Liver (tissue), 9 donors: Measurements from ENCODE around the gene DSCAM. TPM values are rescaled to one million over a fixed set of nuclear protein-coding genes. Genes with fewer than 3 reads are reported as not detected.

Source experiments
- DNase-seq: peaks from one replicate; pipeline ENCODE4 v3.0.0-alpha.2; 2017; ENCODE audit warnings: low spot score
- H3K27ac ChIP-seq, 2 donors: one replicate each; pipeline ENCODE4 v1.7.0; 2013; ENCODE audit warnings: inconsistent platforms in 2 of 2, low read length in 2 of 2, control low read depth in 1 of 2, low read depth in 1 of 2, mild to moderate bottlenecking in 1 of 2
- H3K27me3 ChIP-seq, 4 donors: one replicate each; pipeline versions ENCODE4 v1.6.1 to v1.7.0; 2013; ENCODE audit warnings: low read length in 3 of 4, inconsistent platforms in 1 of 4, mild to moderate bottlenecking in 1 of 4, moderate library complexity in 1 of 4; ENCODE audit not compliant: control insufficient read depth in 4 of 4, insufficient read depth in 4 of 4
- H3K36me3 ChIP-seq, 4 donors: one replicate each; pipeline versions ENCODE4 v1.6.1 to v1.7.0; 2013; ENCODE audit warnings: low read length in 3 of 4, mild to moderate bottlenecking in 3 of 4, low read depth in 1 of 4, moderate library complexity in 1 of 4; ENCODE audit not compliant: control insufficient read depth in 4 of 4, insufficient read depth in 3 of 4
- H3K4me1 ChIP-seq, 4 donors: one replicate each; pipeline versions ENCODE4 v1.6.1 to v1.7.0; 2013; ENCODE audit warnings: low read length in 3 of 4, mild to moderate bottlenecking in 3 of 4, moderate library complexity in 1 of 4; ENCODE audit not compliant: control insufficient read depth in 4 of 4, insufficient read depth in 4 of 4
- H3K4me3 ChIP-seq, 3 donors: one replicate each; pipeline versions ENCODE4 v1.6.1 to v1.7.0; 2013; ENCODE audit warnings: low read length in 3 of 3, control low read depth in 1 of 3, low read depth in 1 of 3, mild to moderate bottlenecking in 1 of 3
- H3K9ac ChIP-seq, 2 donors: one replicate each; pipeline ENCODE4 v1.7.0; 2013; ENCODE audit warnings: low read length in 2 of 2, mild to moderate bottlenecking in 2 of 2, moderate library complexity in 2 of 2, control low read depth in 1 of 2, low read depth in 1 of 2
- H3K9me3 ChIP-seq, 4 donors: one replicate each; pipeline versions ENCODE4 v1.6.1 to v1.7.0; 2013; ENCODE audit warnings: low read length in 3 of 4; ENCODE audit not compliant: control insufficient read depth in 4 of 4
- EGR1 ChIP-seq, 2 donors: IDR thresholded peaks; 2 replicates each; pipeline ENCODE4 v1.6.1; 2016 to 2018; ENCODE audit warnings: antibody characterized with exemption in 2 of 2, low read depth in 2 of 2
- JUND ChIP-seq, 2 donors: IDR thresholded peaks; 2 replicates each; pipeline ENCODE4 v1.6.1; 2016; ENCODE audit warnings: antibody characterized with exemption in 2 of 2
- TAF1 ChIP-seq: conservative IDR thresholded peaks from 2 replicates; pipeline ENCODE4 v1.6.1; 2016; ENCODE audit warnings: antibody characterized with exemption, mild to moderate bottlenecking
- YY1 ChIP-seq: IDR thresholded peaks from 2 replicates; pipeline ENCODE4 v1.6.1; 2016; ENCODE audit warnings: antibody characterized with exemption, mild to moderate bottlenecking
- WGBS: extraction: QIAGEN DNeasy Blood & Tissue Kit; methylation state at CpG from one replicate; pipeline ENCODE4 v1.1.7; 2013; 5-methylcytosine and 5-hydroxymethylcytosine counted together
- polyA plus RNA-seq, 2 donors: library from polyadenylated mRNA; stranded (reverse) in 1 of 2; unstranded in 1 of 2; fragments of 200-250 nt in 1 of 2; fragments of >200 nt in 1 of 2; fragmentation: Nextera tagmentation in 1 of 2; extraction: Ambion mirVana in 1 of 2; gene quantifications; one replicate each; pipeline versions ENCODE4 v1.2.1 to v1.2.3, GENCODE V29; 2013 to 2015
- total RNA-seq, 2 donors: library from RNA; depleted of rRNA; stranded (reverse); fragments of >200 nt; gene quantifications; one replicate each; pipeline ENCODE4 v1.2.3, GENCODE V29; 2014
- TF ChIP-seq, protein P1 (sequence below): IDR thresholded peaks from 2 replicates; pipeline ENCODE4 v1.6.1; 2016; ENCODE audit warnings: antibody characterized with exemption
- TF ChIP-seq, protein P2 (sequence below): IDR thresholded peaks from 2 replicates; pipeline ENCODE4 v1.6.1; 2016; ENCODE audit warnings: antibody characterized with exemption
- donor health status: healthy.
- donor health status: healthy.
- donor health status: healthy.
- donor health status: healthy.
- donor health status: healthy.

The DSCAM gene
- total and polyA plus RNA-seq, 4 donors, result 0.02 to 0.23 (median 0.10) TPM

DNA sequence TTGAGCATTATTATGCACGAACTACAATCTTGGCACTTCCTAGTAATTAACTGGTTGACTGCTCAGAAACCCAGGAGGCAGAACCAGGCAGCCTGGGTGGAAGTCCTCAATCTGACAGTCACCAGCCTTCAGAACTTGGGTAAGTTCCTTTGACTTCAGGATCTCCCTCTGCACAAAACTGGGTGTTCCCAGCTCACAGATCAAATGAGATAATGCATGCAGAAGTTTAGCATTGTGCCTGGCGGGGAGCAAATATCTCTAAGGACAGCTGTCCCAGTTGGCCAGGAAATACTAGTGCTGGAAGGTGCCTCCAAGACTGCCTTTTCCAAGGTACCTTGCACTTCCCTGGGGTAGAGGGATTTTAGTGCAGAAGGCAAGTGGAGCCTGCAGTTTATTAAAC lies 684.9 kb downstream of the DSCAM start:
- TF ChIP-seq, protein P1, sequence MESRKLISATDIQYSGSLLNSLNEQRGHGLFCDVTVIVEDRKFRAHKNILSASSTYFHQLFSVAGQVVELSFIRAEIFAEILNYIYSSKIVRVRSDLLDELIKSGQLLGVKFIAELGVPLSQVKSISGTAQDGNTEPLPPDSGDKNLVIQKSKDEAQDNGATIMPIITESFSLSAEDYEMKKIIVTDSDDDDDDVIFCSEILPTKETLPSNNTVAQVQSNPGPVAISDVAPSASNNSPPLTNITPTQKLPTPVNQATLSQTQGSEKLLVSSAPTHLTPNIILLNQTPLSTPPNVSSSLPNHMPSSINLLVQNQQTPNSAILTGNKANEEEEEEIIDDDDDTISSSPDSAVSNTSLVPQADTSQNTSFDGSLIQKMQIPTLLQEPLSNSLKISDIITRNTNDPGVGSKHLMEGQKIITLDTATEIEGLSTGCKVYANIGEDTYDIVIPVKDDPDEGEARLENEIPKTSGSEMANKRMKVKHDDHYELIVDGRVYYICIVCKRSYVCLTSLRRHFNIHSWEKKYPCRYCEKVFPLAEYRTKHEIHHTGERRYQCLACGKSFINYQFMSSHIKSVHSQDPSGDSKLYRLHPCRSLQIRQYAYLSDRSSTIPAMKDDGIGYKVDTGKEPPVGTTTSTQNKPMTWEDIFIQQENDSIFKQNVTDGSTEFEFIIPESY, result no peak
- TF ChIP-seq EGR1 (IDR thresholded peaks at IDR 0.05; ENCODE audit: low read depth in 2 of 2) (no peak), JUND (IDR thresholded peaks at IDR 0.05) (no peak)
- TF ChIP-seq, protein P2, sequence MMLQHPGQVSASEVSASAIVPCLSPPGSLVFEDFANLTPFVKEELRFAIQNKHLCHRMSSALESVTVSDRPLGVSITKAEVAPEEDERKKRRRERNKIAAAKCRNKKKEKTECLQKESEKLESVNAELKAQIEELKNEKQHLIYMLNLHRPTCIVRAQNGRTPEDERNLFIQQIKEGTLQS, result no peak
- Histone ChIP-seq H3K4me1 (no peaks in the 10 kb centered on the region), H3K9me3 (no peaks in the 10 kb centered on the region), H3K27me3 (peaks cover 0 to 4% (median 0%) of the 10 kb centered on the region in 4 donors), H3K27ac (no peak overlapping the region), H3K4me3 (no peak overlapping the region), H3K9ac (no peak overlapping the region), H3K36me3 (no peaks in the 10 kb centered on the region)
- WGBS, result 45% methylated on average over 2 of the region's 2 CpGs
- DNase-seq, result no peak

DNA sequence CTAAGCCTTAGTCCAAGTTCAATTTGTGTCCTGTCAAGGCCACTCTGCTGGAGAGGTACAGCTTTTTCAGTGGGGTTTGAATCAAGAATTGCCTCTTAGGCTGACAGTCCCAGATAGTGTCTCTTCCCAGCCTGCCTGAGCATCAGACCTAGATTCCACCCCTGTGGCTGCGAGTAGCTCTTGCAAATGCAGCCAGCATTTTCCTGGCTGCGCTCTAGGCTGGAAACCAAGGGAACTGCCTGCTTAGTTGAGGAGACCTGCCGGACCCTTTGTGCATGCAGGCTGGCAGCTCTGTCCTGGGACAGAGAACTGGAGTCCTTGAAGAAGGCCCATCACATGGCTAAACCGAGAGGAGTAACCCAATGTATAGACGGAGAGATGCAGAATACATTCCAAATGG lies 686.0 kb downstream of the DSCAM start:
- no peaks in the 10 kb centered on the region for H3K36me3 ChIP-seq
- 64% methylated on average over 5 of the region's 5 CpGs for WGBS
- H3K4me3 ChIP-seq, result no peak overlapping the region
- no peak for TF ChIP-seq EGR1 (IDR thresholded peaks at IDR 0.05; ENCODE audit: low read depth in 2 of 2)
- TF ChIP-seq, protein P1, result no peak
- no peak for TF ChIP-seq TAF1
- H3K27ac ChIP-seq, result no peak overlapping the region
- DNase-seq, result no peak
- H3K27me3 ChIP-seq, result peaks cover 0 to 4% (median 0%) of the 10 kb centered on the region in 4 donors
- H3K9me3 ChIP-seq, result no peaks in the 10 kb centered on the region
- H3K4me1 ChIP-seq, result no peaks in the 10 kb centered on the region
- no peak overlapping the region for H3K9ac ChIP-seq

DNA sequence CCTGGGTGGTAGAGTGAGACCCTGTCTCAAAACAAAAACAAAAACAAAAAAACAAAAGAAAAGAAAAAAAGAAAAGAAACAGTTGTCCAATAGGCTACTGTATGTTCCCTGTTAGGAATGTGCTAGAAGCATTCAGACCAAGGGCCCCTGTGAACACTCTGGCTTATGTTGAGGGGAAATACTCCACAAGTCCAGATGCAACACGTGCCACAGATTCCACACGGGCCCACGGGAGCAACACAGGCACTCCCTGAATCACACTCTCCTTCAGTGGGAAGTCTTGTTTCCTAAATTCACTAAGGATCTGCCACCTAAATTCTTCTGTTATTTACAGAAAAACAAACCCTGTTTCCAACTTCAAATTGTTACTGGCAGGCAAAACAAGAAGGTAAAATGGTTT lies 688.6 kb downstream of the DSCAM start:
- DNase-seq, result no peak
- Histone ChIP-seq H3K27ac (no peak overlapping the region), H3K27me3 (peaks cover 0 to 4% (median 0%) of the 10 kb centered on the region in 4 donors), H3K4me3 (no peak overlapping the region), H3K9me3 (no peaks in the 10 kb centered on the region), H3K4me1 (no peaks in the 10 kb centered on the region), H3K36me3 (no peaks in the 10 kb centered on the region), H3K9ac (no peak overlapping the region)
- TF ChIP-seq JUND (IDR thresholded peaks at IDR 0.05), result no peak
- TF ChIP-seq, protein P2, result no peak
- TF ChIP-seq YY1, result no peak
- TF ChIP-seq, protein P1, result no peak
- 62% methylated on average over 3 of the region's 3 CpGs for WGBS
